Measurements from ENCODE around the gene ERGIC1. TPM values are rescaled to one million over a fixed set of nuclear protein-coding genes. Genes with fewer than 3 reads are reported as not detected.

The ERGIC1 gene
- total RNA-seq, 1 experiment from 2014 or later, result 89.8 TPM

GRCh38 chr5:172876578-172876977 is 42.5 kb downstream of the ERGIC1 start:
- Mint-ChIP-seq H3K4me3 (no peak overlapping the region), H3K36me3 (peaks cover 2% of the 10 kb centered on the region; the same call in 1 of the 2 replicates), H3K9me3 (no peaks in the 10 kb centered on the region), H3K27me3 (ENCODE audit: low read depth) (no peaks in the 10 kb centered on the region), H3K4me1 (peaks cover 19% of the 10 kb centered on the region), H3K27ac (no peak overlapping the region)
- TF ChIP-seq, protein P1, sequence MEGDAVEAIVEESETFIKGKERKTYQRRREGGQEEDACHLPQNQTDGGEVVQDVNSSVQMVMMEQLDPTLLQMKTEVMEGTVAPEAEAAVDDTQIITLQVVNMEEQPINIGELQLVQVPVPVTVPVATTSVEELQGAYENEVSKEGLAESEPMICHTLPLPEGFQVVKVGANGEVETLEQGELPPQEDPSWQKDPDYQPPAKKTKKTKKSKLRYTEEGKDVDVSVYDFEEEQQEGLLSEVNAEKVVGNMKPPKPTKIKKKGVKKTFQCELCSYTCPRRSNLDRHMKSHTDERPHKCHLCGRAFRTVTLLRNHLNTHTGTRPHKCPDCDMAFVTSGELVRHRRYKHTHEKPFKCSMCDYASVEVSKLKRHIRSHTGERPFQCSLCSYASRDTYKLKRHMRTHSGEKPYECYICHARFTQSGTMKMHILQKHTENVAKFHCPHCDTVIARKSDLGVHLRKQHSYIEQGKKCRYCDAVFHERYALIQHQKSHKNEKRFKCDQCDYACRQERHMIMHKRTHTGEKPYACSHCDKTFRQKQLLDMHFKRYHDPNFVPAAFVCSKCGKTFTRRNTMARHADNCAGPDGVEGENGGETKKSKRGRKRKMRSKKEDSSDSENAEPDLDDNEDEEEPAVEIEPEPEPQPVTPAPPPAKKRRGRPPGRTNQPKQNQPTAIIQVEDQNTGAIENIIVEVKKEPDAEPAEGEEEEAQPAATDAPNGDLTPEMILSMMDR (IDR thresholded peaks at IDR 0.05), result no peak
- TF ChIP-seq FOXJ3 (CRISPR knock-in tag; IDR thresholded peaks at IDR 0.05; ENCODE audit: borderline replicate concordance) (no peak), CREB1 (CRISPR knock-in tag; IDR thresholded peaks at IDR 0.05) (no peak)
- ChIA-PET CTCF (no interaction called here), POLR2A (no interaction called here)
- no peak for ATAC-seq
- no peak for DNase-seq (ENCODE audit: low spot score)

DNA sequence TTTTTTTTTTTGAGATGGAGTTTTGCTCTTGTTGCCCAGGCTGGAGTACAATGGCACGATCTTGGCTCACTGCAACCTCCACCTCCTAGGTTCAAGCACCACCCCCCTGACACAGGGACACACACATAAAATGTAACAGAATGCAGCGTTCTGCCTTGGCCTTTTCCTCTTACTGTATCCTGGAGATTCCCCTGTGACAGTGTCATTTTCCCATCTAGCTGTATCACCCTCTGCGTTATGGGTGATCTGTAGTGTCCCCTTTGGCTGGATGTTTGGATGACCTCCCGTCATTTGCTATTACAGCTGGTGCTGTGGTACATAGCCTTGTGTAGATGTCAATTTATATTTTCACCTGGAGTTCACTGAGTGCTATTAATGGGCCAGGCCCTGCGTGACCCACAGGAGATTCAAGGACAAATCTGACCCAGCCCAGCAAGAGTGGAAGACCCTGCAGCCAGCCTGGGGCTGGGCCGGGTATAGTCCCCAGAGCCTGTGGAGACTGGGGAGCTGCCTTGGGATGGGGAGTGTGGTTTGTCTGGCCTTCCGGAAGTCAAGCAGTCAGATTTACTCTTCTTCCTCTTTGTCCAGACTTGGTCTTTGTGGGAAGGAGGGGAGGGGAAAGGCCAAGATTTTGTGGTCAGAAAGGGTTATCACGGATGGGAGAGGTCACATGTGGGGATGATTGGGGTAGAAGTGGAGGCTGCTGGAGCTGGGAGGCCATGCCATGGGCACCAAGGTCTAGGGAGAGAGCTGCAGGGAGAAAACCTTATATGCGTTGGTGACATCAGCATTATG is 43.6 kb downstream of the ERGIC1 start:
- H3K36me3 Mint-ChIP-seq, result peaks cover 11% of the 10 kb centered on the region
- POLR2A ChIA-PET, result no interaction called here
- H3K27ac Mint-ChIP-seq, result no peak overlapping the region
- ATAC-seq (no peak), DNase-seq (ENCODE audit: low spot score) (no peak)
- no peaks in the 10 kb centered on the region for H3K27me3 Mint-ChIP-seq (ENCODE audit: low read depth)
- TF ChIP-seq, protein P2, sequence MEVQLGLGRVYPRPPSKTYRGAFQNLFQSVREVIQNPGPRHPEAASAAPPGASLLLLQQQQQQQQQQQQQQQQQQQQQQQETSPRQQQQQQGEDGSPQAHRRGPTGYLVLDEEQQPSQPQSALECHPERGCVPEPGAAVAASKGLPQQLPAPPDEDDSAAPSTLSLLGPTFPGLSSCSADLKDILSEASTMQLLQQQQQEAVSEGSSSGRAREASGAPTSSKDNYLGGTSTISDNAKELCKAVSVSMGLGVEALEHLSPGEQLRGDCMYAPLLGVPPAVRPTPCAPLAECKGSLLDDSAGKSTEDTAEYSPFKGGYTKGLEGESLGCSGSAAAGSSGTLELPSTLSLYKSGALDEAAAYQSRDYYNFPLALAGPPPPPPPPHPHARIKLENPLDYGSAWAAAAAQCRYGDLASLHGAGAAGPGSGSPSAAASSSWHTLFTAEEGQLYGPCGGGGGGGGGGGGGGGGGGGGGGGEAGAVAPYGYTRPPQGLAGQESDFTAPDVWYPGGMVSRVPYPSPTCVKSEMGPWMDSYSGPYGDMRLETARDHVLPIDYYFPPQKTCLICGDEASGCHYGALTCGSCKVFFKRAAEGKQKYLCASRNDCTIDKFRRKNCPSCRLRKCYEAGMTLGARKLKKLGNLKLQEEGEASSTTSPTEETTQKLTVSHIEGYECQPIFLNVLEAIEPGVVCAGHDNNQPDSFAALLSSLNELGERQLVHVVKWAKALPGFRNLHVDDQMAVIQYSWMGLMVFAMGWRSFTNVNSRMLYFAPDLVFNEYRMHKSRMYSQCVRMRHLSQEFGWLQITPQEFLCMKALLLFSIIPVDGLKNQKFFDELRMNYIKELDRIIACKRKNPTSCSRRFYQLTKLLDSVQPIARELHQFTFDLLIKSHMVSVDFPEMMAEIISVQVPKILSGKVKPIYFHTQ (CRISPR knock-in tag; IDR thresholded peaks at IDR 0.05), result no peak
- peaks cover 3% of the 10 kb centered on the region for H3K9me3 Mint-ChIP-seq
- H3K4me3 Mint-ChIP-seq, result no peak overlapping the region
- CTCF ChIA-PET, result no interaction called here
- H3K4me1 Mint-ChIP-seq, result peaks cover 11% of the 10 kb centered on the region

DNA sequence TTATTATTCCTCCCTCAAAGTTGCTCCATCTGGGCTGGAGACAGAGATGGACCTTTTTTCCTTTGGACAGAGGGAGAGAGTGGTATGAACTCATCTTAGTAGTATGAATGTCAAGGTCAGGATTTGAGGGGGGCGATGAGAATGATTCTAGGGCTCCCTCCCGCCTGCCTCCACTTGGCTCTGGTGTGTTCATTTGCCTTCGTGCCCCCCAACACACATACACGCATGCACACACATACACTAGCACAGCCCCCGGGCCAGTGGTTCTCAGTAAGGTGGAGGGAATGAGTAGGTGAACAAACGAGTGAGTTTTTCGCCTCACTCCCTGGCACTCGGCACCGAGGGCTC is 44.5 kb downstream of the ERGIC1 start:
- peaks cover 10% of the 10 kb centered on the region for H3K9me3 Mint-ChIP-seq
- H3K4me3 Mint-ChIP-seq, result no peak overlapping the region
- H3K27ac Mint-ChIP-seq, result no peak overlapping the region
- H3K27me3 Mint-ChIP-seq (ENCODE audit: low read depth), result no peaks in the 10 kb centered on the region
- ATAC-seq, result no peak
- no peak for DNase-seq (ENCODE audit: low spot score)
- CTCF ChIA-PET, result no interaction called here
- POLR2A ChIA-PET, result no interaction called here
- peaks cover 18% of the 10 kb centered on the region for H3K36me3 Mint-ChIP-seq
- H3K4me1 Mint-ChIP-seq, result peaks cover 2% of the 10 kb centered on the region; the same call in 1 of the 2 replicates
- TF ChIP-seq FOXP4 (CRISPR knock-in tag; IDR thresholded peaks at IDR 0.05) (no peak), ZMAT4 (CRISPR knock-in tag; IDR thresholded peaks at IDR 0.05) (no peak), SMAD4 (CRISPR knock-in tag; IDR thresholded peaks at IDR 0.05) (no peak), CDX4 (CRISPR knock-in tag; IDR thresholded peaks at IDR 0.05; ENCODE audit: borderline replicate concordance) (no peak), ARID4B (CRISPR knock-in tag; IDR thresholded peaks at IDR 0.05; ENCODE audit: borderline replicate concordance) (no peak), ZNF219 (CRISPR knock-in tag; IDR thresholded peaks at IDR 0.05; ENCODE audit: borderline replicate concordance) (no peak), TEAD1 (CRISPR knock-in tag; IDR thresholded peaks at IDR 0.05) (no peak), NFATC4 (CRISPR knock-in tag; IDR thresholded peaks at IDR 0.05) (no peak), ESRRA (CRISPR knock-in tag; IDR thresholded peaks at IDR 0.05; ENCODE audit: borderline replicate concordance) (no peak), GRHL2 (CRISPR knock-in tag; IDR thresholded peaks at IDR 0.05; ENCODE audit: insufficient replicate concordance, severe bottlenecking) (no peak), SP1 (CRISPR knock-in tag; conservative IDR thresholded peaks at IDR 0.05) (no peak)
- TF ChIP-seq, protein P2 (CRISPR knock-in tag; IDR thresholded peaks at IDR 0.05), result no peak
